ENCODE data around the gene FBXO48.

FBXO48 gene

DNA sequence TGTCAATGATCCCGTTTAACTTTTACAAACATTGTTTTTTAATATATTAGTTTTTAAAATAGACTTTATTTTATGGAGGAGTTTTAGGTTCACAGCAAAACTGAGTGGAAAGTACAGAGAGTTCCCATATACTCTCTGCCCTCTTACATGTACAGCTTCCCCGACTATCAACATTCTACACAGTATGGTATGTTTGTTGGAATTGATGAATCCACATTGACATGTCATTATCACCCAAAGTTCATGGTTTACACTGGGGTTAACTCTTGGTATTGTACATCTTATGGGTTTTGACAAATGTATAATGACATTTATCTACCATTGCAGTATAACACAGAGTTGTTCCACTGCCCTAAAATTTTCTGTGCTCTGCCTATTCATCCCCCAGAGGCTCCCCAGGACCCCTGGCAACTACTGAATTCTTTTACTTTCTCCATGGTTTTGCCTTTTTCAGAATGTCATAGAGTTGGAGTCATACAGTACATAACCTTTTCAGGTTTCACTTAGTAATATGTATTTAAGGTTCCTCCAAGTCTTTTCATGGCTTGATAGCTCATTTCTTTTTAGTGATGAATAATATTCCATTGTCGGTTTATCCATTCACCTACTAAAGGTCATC lies 5.8 kb upstream of the FBXO48 start:
- DNase-seq (ENCODE audit: low read depth) = no peak
- TF ChIP-seq, protein P1, sequence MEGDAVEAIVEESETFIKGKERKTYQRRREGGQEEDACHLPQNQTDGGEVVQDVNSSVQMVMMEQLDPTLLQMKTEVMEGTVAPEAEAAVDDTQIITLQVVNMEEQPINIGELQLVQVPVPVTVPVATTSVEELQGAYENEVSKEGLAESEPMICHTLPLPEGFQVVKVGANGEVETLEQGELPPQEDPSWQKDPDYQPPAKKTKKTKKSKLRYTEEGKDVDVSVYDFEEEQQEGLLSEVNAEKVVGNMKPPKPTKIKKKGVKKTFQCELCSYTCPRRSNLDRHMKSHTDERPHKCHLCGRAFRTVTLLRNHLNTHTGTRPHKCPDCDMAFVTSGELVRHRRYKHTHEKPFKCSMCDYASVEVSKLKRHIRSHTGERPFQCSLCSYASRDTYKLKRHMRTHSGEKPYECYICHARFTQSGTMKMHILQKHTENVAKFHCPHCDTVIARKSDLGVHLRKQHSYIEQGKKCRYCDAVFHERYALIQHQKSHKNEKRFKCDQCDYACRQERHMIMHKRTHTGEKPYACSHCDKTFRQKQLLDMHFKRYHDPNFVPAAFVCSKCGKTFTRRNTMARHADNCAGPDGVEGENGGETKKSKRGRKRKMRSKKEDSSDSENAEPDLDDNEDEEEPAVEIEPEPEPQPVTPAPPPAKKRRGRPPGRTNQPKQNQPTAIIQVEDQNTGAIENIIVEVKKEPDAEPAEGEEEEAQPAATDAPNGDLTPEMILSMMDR (conservative IDR thresholded peaks at IDR 0.05; ENCODE audit: low read depth, low read length) = no peak
- H3K4me3 ChIP-seq (ENCODE audit: low read length) = no peak overlapping the region

DNA sequence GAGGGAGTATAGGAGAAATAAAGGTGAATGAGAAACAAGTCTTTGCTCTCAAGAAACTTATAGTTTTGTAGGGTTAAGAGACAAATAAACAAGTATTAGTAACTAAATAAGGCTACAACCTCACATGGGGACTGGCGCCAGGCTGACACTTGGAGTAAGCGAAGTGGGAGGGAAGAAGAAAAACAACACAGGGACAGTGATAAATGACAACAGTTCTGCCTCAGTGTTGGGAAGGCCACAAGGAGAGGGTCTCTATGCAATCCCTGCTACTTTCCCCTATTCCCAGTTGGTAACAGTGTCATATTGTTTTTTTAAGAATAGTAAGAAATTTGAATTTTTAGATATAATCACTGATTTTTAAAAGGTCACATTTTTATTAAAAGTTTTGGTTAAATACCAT lies 4.3 kb upstream of the FBXO48 start:
- no peak for DNase-seq (ENCODE audit: low read depth)
- TF ChIP-seq, protein P1 (conservative IDR thresholded peaks at IDR 0.05; ENCODE audit: low read depth, low read length) = no peak
- H3K4me3 ChIP-seq (ENCODE audit: low read length) = no peak overlapping the region

DNA sequence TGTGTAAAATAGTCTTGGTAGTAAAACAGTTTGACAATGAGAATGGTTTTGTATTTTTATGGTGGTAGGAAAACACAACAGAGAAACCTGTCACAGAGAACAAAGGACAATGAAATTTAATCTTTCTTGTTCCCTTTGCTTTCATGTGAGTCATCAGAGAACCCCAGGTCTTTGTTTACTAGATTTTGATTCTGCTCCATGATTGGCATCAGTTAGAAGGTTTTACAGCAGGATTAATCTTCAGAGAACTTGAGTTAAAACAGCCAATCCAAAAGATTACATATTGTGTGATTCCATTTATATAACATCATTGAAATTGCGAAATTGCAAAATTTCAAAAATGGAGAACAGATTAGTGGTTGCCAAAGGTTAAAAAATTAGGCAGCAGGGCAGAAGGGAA lies 2.8 kb upstream of the FBXO48 start:
- DNase-seq (ENCODE audit: low read depth) = peak; percentile 68
- H3K4me3 ChIP-seq (ENCODE audit: low read length) = no peak overlapping the region
- TF ChIP-seq, protein P1 (conservative IDR thresholded peaks at IDR 0.05; ENCODE audit: low read depth, low read length) = no peak

GRCh38 chr2:68468801-68469200 lies 1.7 kb upstream of the FBXO48 start:
- TF ChIP-seq, protein P1 (conservative IDR thresholded peaks at IDR 0.05; ENCODE audit: low read depth, low read length) = no peak
- DNase-seq (ENCODE audit: low read depth) = no peak
- no peak overlapping the region for H3K4me3 ChIP-seq (ENCODE audit: low read length)

GRCh38 chr2:68466778-68467076 lies 367 bp downstream of the FBXO48 start:
- TF ChIP-seq, protein P1 (conservative IDR thresholded peaks at IDR 0.05; ENCODE audit: low read depth, low read length) = no peak
- no peak for DNase-seq (ENCODE audit: low read depth)
- H3K4me3 ChIP-seq (ENCODE audit: low read length) = peak overlapping the region; percentile 94

DNA sequence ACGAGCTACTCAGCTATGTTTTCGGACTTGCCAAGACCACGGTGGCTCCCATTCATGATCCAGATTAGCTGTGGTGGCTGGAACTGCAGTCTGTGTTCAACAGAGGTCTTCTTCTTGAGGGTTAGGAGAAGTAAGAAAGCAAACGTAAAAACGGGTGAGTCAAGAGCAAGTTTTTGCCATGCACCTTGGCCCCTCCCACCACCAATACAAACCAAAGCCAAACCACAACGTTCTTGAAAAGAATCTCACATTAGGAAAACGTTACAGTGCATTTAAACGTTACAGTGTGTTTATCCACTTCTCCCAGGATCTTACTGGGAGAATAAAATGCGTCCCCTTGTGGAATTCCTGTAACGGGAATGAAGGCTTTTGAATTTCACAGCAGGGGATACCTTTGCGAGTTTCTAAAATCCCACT lies 725 bp downstream of the FBXO48 start:
- TF ChIP-seq, protein P1 (conservative IDR thresholded peaks at IDR 0.05; ENCODE audit: low read depth, low read length) = peak; percentile 26
- peak; percentile 14 for DNase-seq (ENCODE audit: low read depth)
- peak overlapping the region; percentile 94 for H3K4me3 ChIP-seq (ENCODE audit: low read length)

DNA sequence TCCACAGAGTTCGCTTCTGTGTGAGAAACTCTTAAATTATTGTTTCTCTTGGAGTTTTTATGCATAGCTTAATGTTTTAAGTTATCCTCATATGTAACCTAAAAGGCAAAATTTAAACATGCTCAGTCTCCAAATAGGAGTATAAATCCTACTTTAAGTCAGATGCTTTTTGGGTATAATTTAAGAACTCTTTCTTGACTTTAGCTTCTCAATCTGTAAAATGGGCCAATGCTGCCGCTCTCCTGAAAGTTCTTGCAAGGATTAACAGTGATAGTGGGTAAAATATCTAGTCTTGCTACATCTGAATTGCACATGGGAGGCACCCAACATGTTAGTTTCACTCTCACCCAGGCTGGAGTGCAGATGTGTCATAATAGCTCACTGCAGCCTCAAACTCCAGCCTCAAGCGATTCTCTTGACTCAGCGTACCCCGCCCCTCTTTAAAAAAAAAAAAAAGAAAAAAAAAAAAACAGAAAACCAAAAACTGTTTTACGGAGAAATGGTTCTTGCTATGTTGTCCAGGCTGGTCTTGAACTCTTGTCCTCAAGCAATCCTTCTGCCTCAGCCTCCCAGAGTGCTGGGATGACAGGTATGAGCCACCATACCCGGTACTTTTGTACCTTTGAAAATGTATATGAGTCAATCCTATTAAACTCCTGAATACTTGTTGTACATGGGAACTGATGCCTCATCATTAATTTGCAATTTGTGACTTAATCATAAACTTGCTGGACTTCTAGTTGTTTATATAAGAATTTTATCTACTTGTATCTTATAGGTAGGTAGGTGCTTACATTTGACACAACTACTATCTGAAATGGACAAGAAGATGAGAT lies 1.8 kb downstream of the FBXO48 start:
- no peak overlapping the region for H3K4me3 ChIP-seq (ENCODE audit: low read length)
- no peak for DNase-seq (ENCODE audit: low read depth)
- TF ChIP-seq, protein P1 (conservative IDR thresholded peaks at IDR 0.05; ENCODE audit: low read depth, low read length) = no peak
